Measurements from ENCODE around the gene TTC33.

GRCh38 chr5:40607202-40607601, 148.6 kb downstream of the TTC33 start:
- TF ChIP-seq EP300 (IDR thresholded peaks at IDR 0.05; ENCODE audit: borderline replicate concordance) (no peak), RAD21 (IDR thresholded peaks at IDR 0.05; ENCODE audit: low read depth) (no peak), TEAD4 (IDR thresholded peaks at IDR 0.05) (no peak)
